Activated CD4-positive, alpha-beta memory T cell treated with anti-CD3 and anti-CD28 coated beads for 36 hours (primary cell): Measurements from ENCODE around the gene IGSF8. TPM values are rescaled to one million over a fixed set of nuclear protein-coding genes. Genes with fewer than 3 reads are reported as not detected.

Experiments
- CTCF ChIA-PET: fragments of 350-600 bp; sonication (Branson Sonifier 250); formaldehyde crosslinking; loops from one replicate; lab custom pipeline; 2021; ENCODE audit warnings: antibody characterized with exemption, inconsistent platforms; lab: Charles Lee
- POLR2A ChIA-PET: fragments of 350-600 bp; sonication (Branson Sonifier 250); formaldehyde crosslinking; loops from one replicate; lab custom pipeline; 2021; ENCODE audit warnings: antibody characterized with exemption; lab: Charles Lee
- DNase-seq: peaks from one replicate; pipeline ENCODE4 v3.0.0-alpha.2; 2020
- H3K27ac Mint-ChIP-seq: one replicate; pipeline ENCODE4 v1.8.0; 2021; ENCODE audit warnings: mixed read lengths
- H3K27me3 Mint-ChIP-seq: one replicate; pipeline ENCODE4 v1.8.0; 2021; ENCODE audit warnings: mixed read lengths
- H3K36me3 Mint-ChIP-seq: one replicate; pipeline ENCODE4 v1.8.0; 2021; ENCODE audit warnings: mixed read lengths
- H3K4me1 Mint-ChIP-seq: one replicate; pipeline ENCODE4 v1.8.0; 2021; ENCODE audit warnings: low read depth, mixed read lengths
- H3K4me3 Mint-ChIP-seq: one replicate; pipeline ENCODE4 v1.8.0; 2021; ENCODE audit warnings: mild to moderate bottlenecking, mixed read lengths
- H3K9me3 Mint-ChIP-seq: one replicate; pipeline ENCODE4 v1.8.0; 2021; ENCODE audit warnings: mixed read lengths
- intact Hi-C: fragments of 100-400 bp; cut with micrococcal nuclease; formaldehyde crosslinking; loops from one replicate; pipeline ENCODE4 v1.15.1; 2023
- total RNA-seq, 2 experiments: library from RNA; stranded (reverse); gene quantifications; one replicate each; pipeline ENCODE4 v1.2.3, GENCODE V29; 2021

IGSF8 gene
- total RNA-seq, 2 experiments from 2014 or later = 31.2 to 34.5 TPM

- H3K9me3 Mint-ChIP-seq = no peaks in the 10 kb centered on the region
- intact Hi-C loops = no loop called here
- ChIA-PET CTCF (no interaction called here), POLR2A (no interaction called here)
- no peak overlapping the region for H3K27ac Mint-ChIP-seq
- H3K4me1 Mint-ChIP-seq = no peaks in the 10 kb centered on the region
- H3K36me3 Mint-ChIP-seq = no peaks in the 10 kb centered on the region
- H3K4me3 Mint-ChIP-seq = no peak overlapping the region
- no peak for DNase-seq
- H3K27me3 Mint-ChIP-seq = no peaks in the 10 kb centered on the region
These were observed 25.3 kb upstream of the IGSF8 start for GRCh38 chr1:160123726-160124125.

GRCh38 chr1:160122978-160123495, 24.6 kb upstream of the IGSF8 start:
- H3K4me1 Mint-ChIP-seq = no peaks in the 10 kb centered on the region
- intact Hi-C loops = no loop called here
- H3K9me3 Mint-ChIP-seq = no peaks in the 10 kb centered on the region
- no peak overlapping the region for H3K4me3 Mint-ChIP-seq
- H3K27me3 Mint-ChIP-seq = no peaks in the 10 kb centered on the region
- no peak for DNase-seq
- CTCF ChIA-PET = interaction anchor here (2.0 kb wide), 1 partner anchor 22 kb away, joined by 5 read pairs; no protein-coding TSS in a partner anchor
- H3K36me3 Mint-ChIP-seq = no peaks in the 10 kb centered on the region
- no peak overlapping the region for H3K27ac Mint-ChIP-seq
- POLR2A ChIA-PET = no interaction called here

GRCh38 chr1:160121388-160121787, 23.0 kb upstream of the IGSF8 start:
- H3K36me3 Mint-ChIP-seq = no peaks in the 10 kb centered on the region
- no peak overlapping the region for H3K4me3 Mint-ChIP-seq
- no peaks in the 10 kb centered on the region for H3K4me1 Mint-ChIP-seq
- POLR2A ChIA-PET = no interaction called here
- intact Hi-C loops = no loop called here
- H3K9me3 Mint-ChIP-seq = no peaks in the 10 kb centered on the region
- no peak overlapping the region for H3K27ac Mint-ChIP-seq
- CTCF ChIA-PET = interaction anchor here (2.0 kb wide), 1 partner anchor 20 kb away, joined by 5 read pairs; no protein-coding TSS in a partner anchor
- no peak for DNase-seq
- H3K27me3 Mint-ChIP-seq = peaks cover 6% of the 10 kb centered on the region

- no peaks in the 10 kb centered on the region for H3K4me1 Mint-ChIP-seq
- no peak overlapping the region for H3K4me3 Mint-ChIP-seq
- H3K9me3 Mint-ChIP-seq = no peaks in the 10 kb centered on the region
- H3K36me3 Mint-ChIP-seq = no peaks in the 10 kb centered on the region
- ChIA-PET CTCF (no interaction called here), POLR2A (no interaction called here)
- H3K27ac Mint-ChIP-seq = no peak overlapping the region
- H3K27me3 Mint-ChIP-seq = peaks cover 11% of the 10 kb centered on the region
- intact Hi-C loops = no loop called here
- no peak for DNase-seq
These were observed 22.4 kb upstream of the IGSF8 start for GRCh38 chr1:160120797-160121196.

- H3K9me3 Mint-ChIP-seq = no peaks in the 10 kb centered on the region
- H3K4me1 Mint-ChIP-seq = no peaks in the 10 kb centered on the region
- H3K27ac Mint-ChIP-seq = no peak overlapping the region
- no peak for DNase-seq
- intact Hi-C loops = no loop called here
- POLR2A ChIA-PET = no interaction called here
- peaks cover 13% of the 10 kb centered on the region for H3K27me3 Mint-ChIP-seq
- H3K4me3 Mint-ChIP-seq = no peak overlapping the region
- CTCF ChIA-PET = no interaction called here
- no peaks in the 10 kb centered on the region for H3K36me3 Mint-ChIP-seq
These were observed 20.5 kb upstream of the IGSF8 start for GRCh38 chr1:160118928-160119327.

- Mint-ChIP-seq H3K36me3 (no peaks in the 10 kb centered on the region), H3K4me3 (no peak overlapping the region), H3K9me3 (no peaks in the 10 kb centered on the region), H3K27me3 (peaks cover 13% of the 10 kb centered on the region), H3K4me1 (no peaks in the 10 kb centered on the region), H3K27ac (no peak overlapping the region)
- ChIA-PET CTCF (interaction anchor here (0.7 kb wide), 1 partner anchor 43 kb away, joined by 3 read pairs; no protein-coding TSS in a partner anchor), POLR2A (no interaction called here)
- DNase-seq = no peak
- intact Hi-C loops = no loop called here
These were observed 19.3 kb upstream of the IGSF8 start for GRCh38 chr1:160117709-160118183.

- Mint-ChIP-seq H3K27me3 (peaks cover 16% of the 10 kb centered on the region), H3K27ac (no peak overlapping the region), H3K36me3 (no peaks in the 10 kb centered on the region), H3K4me1 (no peaks in the 10 kb centered on the region), H3K4me3 (no peak overlapping the region), H3K9me3 (no peaks in the 10 kb centered on the region)
- ChIA-PET POLR2A (no interaction called here), CTCF (interaction anchor here (0.7 to 1.1 kb wide), 2 partner anchors 32 to 44 kb away, joined by 3 read pairs; no protein-coding TSS in a partner anchor)
- no peak for DNase-seq
- intact Hi-C loops = no loop called here
These were observed 18.9 kb upstream of the IGSF8 start for GRCh38 chr1:160117300-160117699.

- H3K4me1 Mint-ChIP-seq = no peaks in the 10 kb centered on the region
- CTCF ChIA-PET = interaction anchor here (1.1 kb wide), 1 partner anchor 31 kb away, joined by 3 read pairs; no protein-coding TSS in a partner anchor
- POLR2A ChIA-PET = no interaction called here
These were observed 18.1 kb upstream of the IGSF8 start for GRCh38 chr1:160116283-160117147.

GRCh38 chr1:160115545-160116282, 17.3 kb upstream of the IGSF8 start, which contains the start of gene ATP1A2:
Gene ATP1A2 (plus strand): TSS chr1:160115759. CDS start chr1:160115862, 103 bp downstream.
- no peak for DNase-seq
- Mint-ChIP-seq H3K4me3 (no peak within 1 kb of the TSS), H3K36me3 (no peaks in the 10 kb centered on the region), H3K27me3 (peaks cover 16% of the 10 kb centered on the region), H3K9me3 (no peaks in the 10 kb centered on the region), H3K4me1 (no peaks in the 10 kb centered on the region), H3K27ac (no peak within 1 kb of the TSS)
- CTCF ChIA-PET = no interaction called here
- POLR2A ChIA-PET = no interaction called here
- intact Hi-C loops = no loop called here

More at GRCh38 chr1:160116283-160117147, 18.1 kb upstream of the IGSF8 start:
- Mint-ChIP-seq H3K4me3 (no peak overlapping the region), H3K36me3 (no peaks in the 10 kb centered on the region), H3K27me3 (peaks cover 16% of the 10 kb centered on the region), H3K9me3 (no peaks in the 10 kb centered on the region), H3K27ac (no peak overlapping the region)
- DNase-seq = no peak
- intact Hi-C loops = no loop called here

GRCh38 chr1:160114085-160114484, 15.7 kb upstream of the IGSF8 start:
- Mint-ChIP-seq H3K9me3 (no peaks in the 10 kb centered on the region), H3K4me1 (no peaks in the 10 kb centered on the region), H3K27ac (no peak overlapping the region), H3K4me3 (no peak overlapping the region), H3K27me3 (peaks cover 16% of the 10 kb centered on the region), H3K36me3 (no peaks in the 10 kb centered on the region)
- DNase-seq = no peak
- ChIA-PET POLR2A (no interaction called here), CTCF (no interaction called here)
- intact Hi-C loops = no loop called here

GRCh38 chr1:160113407-160113806, 15.0 kb upstream of the IGSF8 start:
- DNase-seq = no peak
- POLR2A ChIA-PET = no interaction called here
- no peaks in the 10 kb centered on the region for H3K36me3 Mint-ChIP-seq
- peaks cover 16% of the 10 kb centered on the region for H3K27me3 Mint-ChIP-seq
- CTCF ChIA-PET = interaction anchor here (1.5 kb wide), 1 partner anchor 264 kb away, joined by 3 read pairs; no protein-coding TSS in a partner anchor
- no peak overlapping the region for H3K4me3 Mint-ChIP-seq
- no peaks in the 10 kb centered on the region for H3K9me3 Mint-ChIP-seq
- no peaks in the 10 kb centered on the region for H3K4me1 Mint-ChIP-seq
- H3K27ac Mint-ChIP-seq = no peak overlapping the region
- intact Hi-C loops = no loop called here

- no peaks in the 10 kb centered on the region for H3K36me3 Mint-ChIP-seq
- H3K9me3 Mint-ChIP-seq = no peaks in the 10 kb centered on the region
- peaks cover 16% of the 10 kb centered on the region for H3K27me3 Mint-ChIP-seq
- H3K27ac Mint-ChIP-seq = no peak overlapping the region
- no peaks in the 10 kb centered on the region for H3K4me1 Mint-ChIP-seq
- POLR2A ChIA-PET = no interaction called here
- H3K4me3 Mint-ChIP-seq = no peak overlapping the region
- CTCF ChIA-PET = interaction anchor here (0.9 to 1.5 kb wide), 2 partner anchors 9 to 265 kb away, joined by 3 read pairs; no protein-coding TSS in a partner anchor
- intact Hi-C loops = no loop called here
- no peak for DNase-seq
These were observed 13.9 kb upstream of the IGSF8 start for GRCh38 chr1:160112357-160112756.
